Activated naive CD8-positive, alpha-beta T cell (primary cell): ENCODE results near the gene GRK1.

Source experiments
- H3K27ac Mint-ChIP-seq: one replicate; pipeline ENCODE4 v1.8.0; 2021; ENCODE audit warnings: mixed read lengths
- H3K27me3 Mint-ChIP-seq: one replicate; pipeline ENCODE4 v1.8.0; 2021; ENCODE audit warnings: mixed read lengths
- H3K36me3 Mint-ChIP-seq: one replicate; pipeline ENCODE4 v1.8.0; 2021; ENCODE audit warnings: mixed read lengths
- H3K4me1 Mint-ChIP-seq: one replicate; pipeline ENCODE4 v1.8.0; 2021; ENCODE audit warnings: low read depth, mixed read lengths
- H3K4me3 Mint-ChIP-seq: one replicate; pipeline ENCODE4 v1.8.0; 2021; ENCODE audit warnings: mild to moderate bottlenecking, mixed read lengths
- H3K9me3 Mint-ChIP-seq: one replicate; pipeline ENCODE4 v1.8.0; 2021; ENCODE audit warnings: low read depth, mixed read lengths

The GRK1 gene

GRCh38 chr13:113651511-113652403, 15.3 kb upstream of the GRK1 start:
- Mint-ChIP-seq H3K27me3 (no peaks in the 10 kb centered on the region), H3K4me1 (peaks cover 16% of the 10 kb centered on the region), H3K9me3 (no peaks in the 10 kb centered on the region), H3K4me3 (no peak overlapping the region), H3K36me3 (no peaks in the 10 kb centered on the region), H3K27ac (no peak overlapping the region)

GRCh38 chr13:113652404-113653263, 14.4 kb upstream of the GRK1 start:
- no peak overlapping the region for H3K27ac Mint-ChIP-seq
- H3K36me3 Mint-ChIP-seq = no peaks in the 10 kb centered on the region
- no peak overlapping the region for H3K4me3 Mint-ChIP-seq
- H3K27me3 Mint-ChIP-seq = no peaks in the 10 kb centered on the region
- H3K4me1 Mint-ChIP-seq = peaks cover 9% of the 10 kb centered on the region
- no peaks in the 10 kb centered on the region for H3K9me3 Mint-ChIP-seq

- Mint-ChIP-seq H3K27ac (no peak overlapping the region), H3K4me1 (peaks cover 6% of the 10 kb centered on the region), H3K9me3 (no peaks in the 10 kb centered on the region), H3K4me3 (no peak overlapping the region), H3K36me3 (no peaks in the 10 kb centered on the region), H3K27me3 (no peaks in the 10 kb centered on the region)
These were observed 13.5 kb upstream of the GRK1 start for GRCh38 chr13:113653264-113654174.

- H3K27ac Mint-ChIP-seq = no peak overlapping the region
- H3K36me3 Mint-ChIP-seq = no peaks in the 10 kb centered on the region
- H3K4me1 Mint-ChIP-seq = peaks cover 6% of the 10 kb centered on the region
- no peak overlapping the region for H3K4me3 Mint-ChIP-seq
- no peaks in the 10 kb centered on the region for H3K27me3 Mint-ChIP-seq
- no peaks in the 10 kb centered on the region for H3K9me3 Mint-ChIP-seq
These were observed 12.9 kb upstream of the GRK1 start for GRCh38 chr13:113654175-113654560.

GRCh38 chr13:113654591-113655345, 12.3 kb upstream of the GRK1 start:
- H3K4me3 Mint-ChIP-seq = no peak overlapping the region
- H3K4me1 Mint-ChIP-seq = peaks cover 6% of the 10 kb centered on the region
- H3K9me3 Mint-ChIP-seq = no peaks in the 10 kb centered on the region
- no peak overlapping the region for H3K27ac Mint-ChIP-seq
- H3K27me3 Mint-ChIP-seq = no peaks in the 10 kb centered on the region
- no peaks in the 10 kb centered on the region for H3K36me3 Mint-ChIP-seq

- Mint-ChIP-seq H3K9me3 (no peaks in the 10 kb centered on the region), H3K27ac (no peak overlapping the region), H3K36me3 (no peaks in the 10 kb centered on the region)
These were observed 11.5 kb upstream of the GRK1 start for GRCh38 chr13:113655346-113656002.

GRCh38 chr13:113656003-113656588, 10.9 kb upstream of the GRK1 start:
- Mint-ChIP-seq H3K27ac (no peak overlapping the region), H3K36me3 (peaks cover 2% of the 10 kb centered on the region), H3K27me3 (no peaks in the 10 kb centered on the region), H3K4me1 (peaks cover 6% of the 10 kb centered on the region), H3K4me3 (no peak overlapping the region), H3K9me3 (peaks cover 6% of the 10 kb centered on the region)

More at GRCh38 chr13:113655346-113656002, 11.5 kb upstream of the GRK1 start:
- Mint-ChIP-seq H3K27me3 (no peaks in the 10 kb centered on the region), H3K4me1 (peaks cover 6% of the 10 kb centered on the region), H3K4me3 (no peak overlapping the region)

- no peak overlapping the region for H3K4me3 Mint-ChIP-seq
- H3K27ac Mint-ChIP-seq = no peak overlapping the region
- H3K36me3 Mint-ChIP-seq = peaks cover 5% of the 10 kb centered on the region
- peaks cover 6% of the 10 kb centered on the region for H3K4me1 Mint-ChIP-seq
- peaks cover 14% of the 10 kb centered on the region for H3K9me3 Mint-ChIP-seq
- H3K27me3 Mint-ChIP-seq = no peaks in the 10 kb centered on the region
These were observed 10.0 kb upstream of the GRK1 start for GRCh38 chr13:113656831-113657671.

- Mint-ChIP-seq H3K36me3 (peaks cover 5% of the 10 kb centered on the region), H3K4me1 (peaks cover 6% of the 10 kb centered on the region), H3K27ac (no peak within 1 kb of the TSS), H3K27me3 (no peaks in the 10 kb centered on the region), H3K9me3 (peaks cover 16% of the 10 kb centered on the region), H3K4me3 (no peak within 1 kb of the TSS)
These were observed 8.9 kb upstream of the GRK1 start, which contains the start of gene ATP4B for GRCh38 chr13:113657851-113658741. TSS of gene ATP4B (minus strand) at chr13:113658198. CDS start at chr13:113658144, 54 bp downstream.

GRCh38 chr13:113658836-113659235, 8.2 kb upstream of the GRK1 start:
- Mint-ChIP-seq H3K36me3 (peaks cover 5% of the 10 kb centered on the region), H3K27me3 (no peaks in the 10 kb centered on the region), H3K9me3 (peaks cover 16% of the 10 kb centered on the region), H3K4me3 (no peak overlapping the region), H3K4me1 (peaks cover 1% of the 10 kb centered on the region), H3K27ac (no peak overlapping the region)

- no peak overlapping the region for H3K27ac Mint-ChIP-seq
These were observed 7.7 kb upstream of the GRK1 start for GRCh38 chr13:113659337-113659736.

GRCh38 chr13:113660066-113660465, 7.0 kb upstream of the GRK1 start:
- Mint-ChIP-seq H3K27me3 (no peaks in the 10 kb centered on the region), H3K4me1 (no peaks in the 10 kb centered on the region), H3K9me3 (peaks cover 16% of the 10 kb centered on the region), H3K27ac (no peak overlapping the region), H3K4me3 (no peak overlapping the region), H3K36me3 (peaks cover 5% of the 10 kb centered on the region)

More at GRCh38 chr13:113659337-113659736, 7.7 kb upstream of the GRK1 start:
- Mint-ChIP-seq H3K36me3 (peaks cover 5% of the 10 kb centered on the region), H3K27me3 (no peaks in the 10 kb centered on the region), H3K4me1 (no peaks in the 10 kb centered on the region), H3K9me3 (peaks cover 16% of the 10 kb centered on the region), H3K4me3 (no peak overlapping the region)
